ENCODE measurements around the gene CD209. TPM values are rescaled to one million over a fixed set of nuclear protein-coding genes. Genes with fewer than 3 reads are reported as not detected.

The CD209 gene
- total and polyA plus RNA-seq, 2 donors (not counting 3 experiments of a cell fraction or from before 2014, with no cell fraction given) = not detected

- Histone ChIP-seq H3K36me3 (ENCODE audit: control insufficient read depth in 2 of 2, extremely low read depth in 1 of 2, insufficient read depth in 2 of 2, low read length in 2 of 2) (no peaks in the 10 kb centered on the region), H3K9ac (replicated peaks; ENCODE audit: extremely low read depth, insufficient read depth, low read length) (no peak overlapping the region), H3K79me2 (ENCODE audit: control insufficient read depth, insufficient read depth, low read length) (no peaks in the 10 kb centered on the region), H3K4me2 (ENCODE audit: insufficient read depth, low read length) (no peak overlapping the region), H3K4me1 (ENCODE audit: control insufficient read depth, extremely low read depth, insufficient read depth, low read length) (no peaks in the 10 kb centered on the region), H3K9me3 (replicated peaks; ENCODE audit: control insufficient read depth, insufficient read depth, low read length) (no peaks in the 10 kb centered on the region), H3K27ac (ENCODE audit: insufficient read depth, low read depth, low read length) (no peak overlapping the region), H3K27me3 (ENCODE audit: control insufficient read depth in 2 of 2, insufficient read depth in 2 of 2, low read length in 2 of 2) (no peaks in the 10 kb centered on the region), H3K4me3 (replicated peaks in 1 of 3; ENCODE audit: insufficient read depth in 1 of 3, low read depth in 1 of 3, low read length in 3 of 3) (no peak overlapping the region), H4K20me1 (replicated peaks; ENCODE audit: control insufficient read depth, extremely low read depth, insufficient read depth, low read length) (no peaks in the 10 kb centered on the region), H2AFZ (ENCODE audit: low read depth, low read length) (no peak overlapping the region), H3K9me1 (replicated peaks; ENCODE audit: control insufficient read depth, extremely low read depth, insufficient read depth, low read length) (no peaks in the 10 kb centered on the region)
- FAIRE-seq (no peak), DNase-seq (ENCODE audit: low read depth, low spot score) (no peak)
- intact Hi-C loops (cut with micrococcal nuclease) = no loop called here
- ChIA-PET CTCF (interaction anchor here (5.2 kb wide), 1 partner anchor 20 kb away, joined by 35 read pairs; no protein-coding TSS in a partner anchor), POLR2A (no interaction called here)
- no TSS peak for BruUV-seq (replicated peaks)
- dilution Hi-C loops (cut with MboI; ENCODE audit: extremely low pct_ligation_motif_present, low sequenced_read_pairs) = no loop called here
- no peak for TF ChIP-seq GATA2 (IDR thresholded peaks at IDR 0.05; ENCODE audit: insufficient read depth, insufficient read length, low read depth, low read length)
- no peak for TF ChIP-seq EZH2 (IDR thresholded peaks at IDR 0.05; ENCODE audit: borderline replicate concordance, low read depth, low read length, severe bottlenecking)
- TF ChIP-seq POLR2AphosphoS5 (IDR thresholded peaks at IDR 0.05; ENCODE audit: insufficient read depth, low read depth, low read length) = no peak
- TF ChIP-seq CTCF (IDR thresholded peaks at IDR 0.05; ENCODE audit: extremely low read depth in 1 of 2, insufficient read depth in 1 of 2, low read depth in 1 of 2, low read length in 2 of 2) = no peak
- TF ChIP-seq POLR2A (IDR thresholded peaks at IDR 0.05; ENCODE audit: low read depth, low read length) = no peak
- TF ChIP-seq MAX (IDR thresholded peaks at IDR 0.05; ENCODE audit: insufficient read depth, insufficient read length) = no peak
- no peak for TF ChIP-seq JUN (IDR thresholded peaks at IDR 0.05; ENCODE audit: borderline replicate concordance, insufficient read depth, insufficient read length, low read depth)
- TF ChIP-seq MYC (IDR thresholded peaks at IDR 0.05; ENCODE audit: low read depth, low read length) = no peak
- no peak for TF ChIP-seq FOS (IDR thresholded peaks at IDR 0.05; ENCODE audit: borderline replicate concordance, insufficient read depth, low read length)
Measured at GRCh38 chr19:7779631-7780486, 32.5 kb upstream of the CD209 start.

All from endothelial cell of umbilical vein (primary cell).